HG03025 (cell line): ENCODE results near the gene RGS7.
"Not testable (repeated sequence)": the region's sequence is repeated elsewhere in the genome, so short reads cannot be mapped to it uniquely, and the experiment has no call there.

ENCODE experiments used
- ATAC-seq: cut with Tn5 transposase; IDR thresholded peaks from one replicate; pipeline ENCODE4 v1.9.1; 2021; ENCODE audit warnings: mild to moderate bottlenecking, moderate library complexity; ENCODE audit not compliant: unreplicated experiment, low FRiP score

The RGS7 gene

DNA sequence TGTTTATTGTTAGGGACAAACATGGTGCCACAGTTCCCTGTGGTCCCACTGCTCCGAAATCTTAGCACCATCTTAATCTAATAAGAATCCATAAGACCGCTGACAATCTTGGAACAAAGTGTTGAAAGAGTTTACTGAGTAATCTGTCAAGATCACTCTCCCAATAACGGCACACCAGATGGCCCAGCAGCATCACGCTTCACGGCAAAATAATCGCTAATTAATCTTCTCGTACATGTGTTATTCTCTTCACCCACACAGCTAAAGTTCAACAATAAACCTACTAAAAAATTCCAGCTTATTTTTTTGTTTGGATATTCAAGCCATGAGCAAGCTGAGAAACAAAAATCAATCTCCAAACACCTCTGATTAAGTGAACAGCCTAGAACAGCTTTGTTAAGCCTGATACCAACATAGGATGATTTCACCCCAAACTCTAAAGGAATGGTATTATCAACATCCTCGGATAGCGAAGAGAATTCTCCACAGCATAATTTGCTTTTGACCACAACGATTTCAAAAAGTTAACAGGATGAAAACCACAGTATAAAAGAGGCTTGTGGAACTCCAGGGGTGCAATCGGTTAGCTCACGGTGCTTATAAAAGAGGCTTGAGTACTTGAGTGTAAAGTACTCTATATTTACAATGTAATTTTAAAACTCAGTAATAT lies 415.2 kb downstream of the RGS7 start:
- no peak for ATAC-seq

DNA sequence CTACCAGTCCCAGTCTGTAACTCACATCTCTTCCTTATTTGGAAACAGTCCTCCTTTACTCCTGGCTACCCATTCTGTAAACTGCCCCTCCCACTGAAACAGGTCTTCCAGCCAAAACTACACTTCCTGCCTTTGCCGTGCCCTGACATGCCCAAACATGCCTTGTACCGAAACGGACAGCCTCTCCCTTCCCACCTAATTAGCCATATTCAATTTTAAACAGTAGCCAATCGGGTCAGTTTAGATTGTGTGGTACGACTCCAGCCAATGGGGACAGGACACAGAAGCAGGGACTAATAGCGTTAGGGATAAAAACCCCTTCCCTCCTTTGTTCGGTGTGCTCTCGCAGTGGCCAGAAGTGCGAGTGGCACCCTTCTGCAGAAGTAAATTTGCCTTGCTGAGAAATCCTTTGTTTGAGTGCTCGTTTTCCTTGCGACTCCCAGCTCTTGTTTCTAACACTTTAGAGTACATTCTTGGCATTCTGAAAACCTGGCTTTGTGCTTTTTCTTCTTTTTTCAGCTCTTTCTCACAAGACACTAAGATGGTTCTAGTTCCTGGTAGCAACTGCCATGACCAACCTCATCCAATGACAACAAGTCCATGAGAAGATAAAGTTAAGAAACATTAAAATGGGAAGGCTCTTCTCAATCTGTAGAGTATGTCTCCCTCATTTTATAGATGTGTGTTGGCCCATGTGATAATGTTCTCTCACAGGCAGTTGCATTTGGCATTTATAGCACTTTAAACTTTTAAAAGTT lies 419.9 kb downstream of the RGS7 start:
- no peak for ATAC-seq

DNA sequence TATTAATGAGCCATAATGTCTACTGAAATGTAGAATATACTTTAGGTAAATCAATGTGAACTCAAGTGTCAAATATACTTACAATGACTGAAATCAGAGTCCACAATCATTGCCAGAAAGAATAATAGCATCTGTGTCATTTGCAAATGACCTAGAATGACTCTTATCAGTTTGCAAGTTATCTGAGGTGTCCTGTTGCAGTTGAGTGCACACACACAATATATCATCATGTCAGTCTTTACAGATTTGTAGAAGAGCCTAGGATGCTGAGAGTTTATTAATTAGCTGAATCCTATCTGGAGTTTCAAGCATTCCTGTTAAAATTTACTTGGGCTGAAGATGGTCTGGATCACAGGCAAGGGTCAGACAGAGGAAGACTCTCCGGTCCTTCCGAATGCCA lies 421.1 kb downstream of the RGS7 start:
- ATAC-seq: no peak

DNA sequence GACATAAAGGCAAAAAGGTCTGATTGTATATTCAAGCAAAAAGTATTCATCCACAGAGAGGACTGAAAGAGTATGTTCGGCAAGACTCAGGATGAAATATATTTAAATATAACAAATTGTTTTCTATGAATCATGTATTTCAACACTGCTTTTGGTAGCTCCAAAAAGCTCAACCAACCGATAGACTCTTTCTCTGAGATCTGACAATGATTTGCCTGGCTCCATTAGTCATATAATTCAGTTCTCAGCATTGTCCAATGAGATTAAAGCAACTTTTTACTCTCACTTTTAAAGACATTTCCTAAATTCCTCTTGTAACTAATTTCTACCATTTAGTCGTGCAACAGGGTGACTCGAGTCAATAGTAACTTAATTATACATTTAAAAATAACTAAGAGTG lies 426.0 kb downstream of the RGS7 start:
- no peak for ATAC-seq

DNA sequence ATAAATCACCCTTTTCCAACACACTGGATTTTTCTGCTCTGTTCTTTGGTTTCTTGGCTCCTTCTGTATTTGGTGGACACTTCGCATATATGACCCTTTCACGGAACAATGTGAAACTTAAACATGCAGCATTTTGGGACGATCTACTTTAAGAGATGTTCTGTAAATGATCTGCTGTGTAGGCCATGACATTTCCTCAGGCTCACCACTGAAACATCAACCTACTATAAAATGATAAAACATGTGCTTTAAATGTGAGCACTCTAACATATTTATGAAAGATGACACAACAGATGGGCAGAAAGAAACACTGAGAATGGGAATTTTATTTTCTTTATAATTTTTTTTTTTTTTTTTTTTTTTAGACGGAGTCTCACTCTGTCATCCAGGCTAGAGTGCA lies 428.7 kb downstream of the RGS7 start:
- no peak for ATAC-seq

DNA sequence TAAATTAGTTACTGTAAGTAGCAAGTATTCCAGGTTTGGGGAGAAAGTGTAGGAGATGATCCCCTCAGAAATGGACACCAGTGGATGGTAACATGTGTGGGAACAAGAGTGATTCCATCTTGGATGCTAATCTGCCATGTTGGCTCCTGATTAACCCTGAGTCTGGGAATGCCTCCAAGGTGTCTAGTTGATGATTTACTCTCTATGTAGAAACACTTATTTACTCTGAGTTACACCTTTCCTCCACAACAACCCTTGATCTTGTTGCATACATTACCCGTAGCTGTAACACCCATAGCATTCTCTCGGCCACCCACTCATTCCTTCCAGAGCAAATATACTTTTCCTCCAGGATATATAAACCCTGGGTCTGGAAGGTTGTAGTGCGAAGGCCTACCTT lies 429.2 kb downstream of the RGS7 start:
- ATAC-seq: no peak

DNA sequence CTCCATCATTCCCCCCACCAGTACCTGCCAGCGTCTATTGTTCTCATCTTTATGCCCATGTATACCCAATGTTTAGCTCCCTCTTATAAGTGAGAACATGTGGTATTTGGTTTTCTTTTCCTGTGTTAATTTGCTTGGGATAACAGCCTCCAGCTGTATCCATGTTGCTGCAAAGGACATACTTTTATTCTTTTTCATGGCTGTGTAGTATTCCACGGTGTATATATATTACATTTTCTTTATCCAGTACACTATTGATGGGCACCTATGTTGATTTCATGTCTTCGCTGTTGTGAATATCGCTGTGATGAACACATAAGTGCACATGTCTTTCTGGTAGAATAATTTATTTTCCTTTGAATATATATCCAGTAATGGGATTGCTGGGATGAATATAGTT lies 431.7 kb downstream of the RGS7 start:
- no peak for ATAC-seq

DNA sequence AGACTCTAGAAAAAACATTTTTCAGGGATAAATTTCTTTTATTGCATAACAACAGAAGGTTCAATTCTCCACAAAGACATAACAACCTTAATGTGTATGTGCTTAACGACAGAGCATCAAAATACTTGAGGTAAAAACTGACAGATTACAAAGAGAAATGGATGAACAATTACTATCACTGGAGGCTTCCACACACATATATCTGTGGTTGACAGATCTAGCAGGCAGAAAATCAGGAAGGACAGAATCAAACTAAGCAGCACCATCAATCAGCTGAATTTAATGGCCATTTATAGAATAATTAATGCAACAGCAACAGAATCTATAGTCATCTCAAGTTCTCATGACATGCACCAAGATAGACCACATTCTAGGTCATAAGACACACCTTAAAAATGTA lies 439.0 kb downstream of the RGS7 start:
- no peak for ATAC-seq

DNA sequence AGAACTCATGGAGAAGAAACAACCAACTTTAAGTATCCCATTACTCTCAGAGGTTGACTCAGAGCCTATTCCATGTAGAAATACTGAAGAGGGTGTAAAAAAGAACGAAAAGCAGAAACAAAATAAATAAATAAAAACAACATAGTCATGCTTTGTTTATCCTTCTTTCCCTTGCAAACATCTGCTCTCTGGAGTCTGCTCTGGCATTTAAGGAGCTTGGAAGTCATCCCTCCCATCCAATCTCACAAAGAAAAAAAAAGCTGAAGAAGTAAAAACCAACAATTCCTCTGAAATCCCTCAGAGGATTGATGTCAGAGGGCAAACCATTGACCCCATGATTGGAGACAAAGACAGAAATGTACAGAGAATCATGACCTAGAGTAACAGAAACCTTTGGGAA lies 442.5 kb downstream of the RGS7 start:
- ATAC-seq: no peak

DNA sequence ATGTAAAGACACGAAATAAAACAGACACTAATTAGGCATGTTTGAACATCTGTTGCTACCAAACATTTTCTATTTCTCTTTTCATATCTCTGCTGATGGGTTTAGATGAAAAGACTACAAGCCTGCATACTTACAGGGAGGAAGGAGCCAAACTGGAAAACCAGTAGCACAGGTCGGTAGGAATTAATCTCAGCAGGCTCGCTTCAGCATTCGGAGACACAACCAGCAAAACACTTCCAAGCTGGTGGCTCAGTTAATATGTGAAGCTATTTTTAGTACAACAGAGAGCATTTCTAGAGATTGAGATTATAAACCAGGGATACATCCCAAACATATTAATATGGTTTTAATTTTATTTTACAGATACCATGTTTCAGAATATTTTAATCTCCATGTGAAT lies 444.2 kb downstream of the RGS7 start:
- no peak for ATAC-seq

DNA sequence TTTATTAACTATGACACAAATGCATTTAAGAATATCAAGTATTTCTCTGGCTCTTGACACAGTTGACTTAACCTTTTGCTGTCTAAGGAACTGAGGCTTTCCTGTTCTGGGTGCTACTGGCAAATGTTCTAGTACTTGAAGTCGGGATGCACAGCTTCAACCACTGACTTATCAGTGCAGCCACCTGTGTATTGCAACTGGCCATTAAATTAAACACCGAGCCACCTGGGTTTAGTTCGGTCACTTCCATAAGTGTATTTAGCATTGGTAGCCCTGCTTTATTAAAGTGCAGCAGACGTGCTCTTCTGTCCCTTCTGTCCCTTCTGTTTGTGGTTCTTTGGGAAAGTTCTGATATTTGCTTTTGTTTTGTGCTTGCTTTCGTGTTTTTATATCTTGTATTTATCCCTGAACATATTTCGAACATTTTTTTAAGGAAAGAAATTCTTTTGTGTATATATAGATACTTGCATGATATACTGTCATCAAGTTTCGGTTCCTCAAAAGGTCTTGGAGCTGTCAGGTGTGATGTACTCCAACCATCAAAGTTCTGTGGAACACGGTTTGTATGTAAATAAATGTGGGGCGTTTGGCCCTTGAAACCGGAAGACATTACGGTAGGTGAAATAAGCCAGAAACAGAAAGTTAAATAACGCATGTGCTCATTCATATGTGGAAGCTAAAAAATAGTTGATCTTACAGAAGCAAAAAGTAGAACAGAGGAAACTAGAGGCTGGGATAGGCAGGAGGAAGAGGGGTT lies 447.1 kb downstream of the RGS7 start:
- ATAC-seq: peak; percentile 93

DNA sequence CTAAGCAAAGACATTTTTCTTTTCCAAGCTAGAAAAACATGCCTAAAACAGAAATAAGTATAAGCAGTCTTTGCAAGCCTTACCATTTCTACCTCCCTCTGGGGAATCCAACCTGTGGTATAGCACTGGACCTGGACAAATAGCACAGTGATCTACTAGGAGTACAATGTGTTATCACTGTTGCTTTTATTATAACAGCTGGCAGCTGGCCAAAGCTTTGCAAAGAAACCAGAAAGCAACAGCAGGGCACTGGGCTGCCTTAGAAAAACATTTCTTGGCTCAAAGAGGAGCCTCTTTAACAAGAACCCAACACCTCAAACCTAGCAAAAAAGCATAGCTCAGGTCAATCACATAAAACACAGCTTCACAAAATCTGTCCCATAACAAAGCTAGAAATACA lies 450.5 kb downstream of the RGS7 start:
- no peak for ATAC-seq

DNA sequence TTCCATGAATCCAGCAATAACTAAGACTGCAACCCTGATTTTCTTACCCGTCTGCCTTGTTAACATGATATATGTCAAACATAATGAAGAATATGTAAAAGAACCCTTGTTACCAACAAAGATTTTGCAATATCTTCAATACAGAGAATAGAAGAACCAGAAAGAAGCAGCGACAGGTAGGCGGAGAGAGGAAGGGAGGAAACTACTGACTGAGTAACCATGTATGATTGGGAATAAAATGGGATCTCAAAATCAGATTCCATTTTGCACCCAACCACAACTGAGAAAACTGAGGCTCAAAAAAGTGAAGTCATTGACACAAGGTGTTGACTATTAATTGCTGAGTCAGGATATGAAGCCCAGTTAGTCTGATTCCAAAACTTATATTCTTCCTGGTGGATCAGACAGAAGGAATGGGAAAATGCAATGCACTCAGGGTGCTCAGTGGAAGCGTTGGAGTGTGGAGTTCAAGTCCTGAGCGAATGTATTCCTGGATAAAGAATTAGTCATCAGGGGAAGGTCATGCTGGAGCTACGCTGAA lies 451.7 kb downstream of the RGS7 start:
- ATAC-seq: no peak

DNA sequence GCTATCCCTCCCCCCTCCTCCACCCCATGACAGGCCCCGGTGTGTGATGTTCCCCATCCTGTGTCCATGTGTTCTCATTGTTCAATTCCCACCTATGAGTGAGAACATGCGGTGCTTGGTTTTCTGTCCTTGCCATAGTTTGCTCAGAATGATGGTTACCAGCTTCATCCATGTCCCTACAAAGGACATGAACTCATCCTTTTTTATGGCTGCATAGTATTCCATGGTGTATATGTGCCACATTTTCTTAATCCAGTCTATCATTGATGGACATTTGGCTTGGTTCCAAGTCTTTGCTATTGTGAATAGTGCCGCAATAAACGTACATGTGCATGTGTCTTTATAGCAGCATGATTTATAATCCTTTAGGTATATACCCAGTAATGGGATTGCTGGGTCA lies 461.6 kb downstream of the RGS7 start:
- not testable (repeated sequence) for ATAC-seq

DNA sequence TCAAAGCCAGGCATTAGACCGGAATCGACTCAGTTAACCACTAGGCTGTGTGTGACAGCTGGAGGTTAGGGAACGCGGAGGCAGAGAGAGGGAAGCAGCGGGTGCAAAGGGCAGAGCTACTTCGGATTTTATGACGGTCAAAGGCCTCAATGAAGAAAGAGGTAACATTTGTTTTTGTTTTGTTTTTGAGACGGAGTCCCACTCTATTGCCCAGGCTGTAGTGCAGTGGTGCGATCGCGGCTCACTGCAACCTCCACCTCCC lies 468.3 kb downstream of the RGS7 start:
- no peak for ATAC-seq

DNA sequence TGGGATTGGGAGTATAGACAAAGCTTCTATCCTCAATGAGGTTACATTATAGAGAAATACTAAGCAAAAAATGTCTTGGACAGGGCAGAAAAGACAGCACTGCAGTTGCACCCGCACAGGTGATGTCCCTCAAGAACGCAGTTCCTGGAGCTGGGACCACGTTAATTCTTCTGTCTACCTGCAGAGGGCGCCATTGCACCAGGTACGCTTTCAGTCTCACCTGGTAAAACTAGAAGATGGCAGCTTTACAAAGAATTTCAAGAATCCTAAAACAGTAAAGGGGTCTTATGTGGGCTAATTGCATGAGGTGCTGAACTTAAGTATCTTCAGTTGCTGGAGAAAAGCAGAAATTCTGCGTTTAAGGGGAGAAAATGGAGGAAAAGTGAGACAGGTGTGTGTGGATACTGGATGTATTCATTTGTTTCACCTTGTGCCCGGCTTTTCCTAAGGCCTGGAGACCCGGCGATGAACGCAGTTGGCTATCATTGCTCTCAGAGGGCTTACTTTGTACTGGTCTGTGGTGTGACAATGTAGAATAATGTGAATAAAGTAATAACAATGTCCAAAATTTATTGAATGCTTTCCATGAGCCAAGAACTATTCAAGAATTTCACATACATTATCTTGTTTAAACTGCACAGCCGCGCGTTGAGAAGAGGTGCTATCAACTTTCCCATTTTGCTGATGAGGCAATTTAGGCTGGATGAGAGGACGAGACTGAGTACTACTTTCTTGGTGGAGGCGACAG lies 468.8 kb downstream of the RGS7 start:
- peak; percentile 89 for ATAC-seq

DNA sequence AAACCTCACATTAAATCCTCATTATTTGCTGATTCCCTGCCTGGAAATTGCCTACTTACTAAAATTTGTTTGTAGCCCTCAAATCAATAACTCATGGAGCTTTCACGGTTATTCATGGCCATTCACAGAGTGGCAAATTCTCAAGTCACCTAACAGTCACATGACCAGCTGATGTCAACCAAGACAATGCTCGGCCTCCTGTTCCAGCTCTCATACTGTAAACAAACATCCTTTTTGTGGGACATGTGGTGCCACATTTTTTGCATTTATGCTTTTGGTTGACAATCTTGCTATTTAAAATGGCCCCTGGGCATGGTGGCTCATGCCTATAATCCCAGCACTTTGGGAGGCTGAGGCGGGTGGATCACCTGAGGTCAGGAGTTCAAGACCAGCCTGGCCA lies 473.5 kb downstream of the RGS7 start:
- no peak for ATAC-seq

DNA sequence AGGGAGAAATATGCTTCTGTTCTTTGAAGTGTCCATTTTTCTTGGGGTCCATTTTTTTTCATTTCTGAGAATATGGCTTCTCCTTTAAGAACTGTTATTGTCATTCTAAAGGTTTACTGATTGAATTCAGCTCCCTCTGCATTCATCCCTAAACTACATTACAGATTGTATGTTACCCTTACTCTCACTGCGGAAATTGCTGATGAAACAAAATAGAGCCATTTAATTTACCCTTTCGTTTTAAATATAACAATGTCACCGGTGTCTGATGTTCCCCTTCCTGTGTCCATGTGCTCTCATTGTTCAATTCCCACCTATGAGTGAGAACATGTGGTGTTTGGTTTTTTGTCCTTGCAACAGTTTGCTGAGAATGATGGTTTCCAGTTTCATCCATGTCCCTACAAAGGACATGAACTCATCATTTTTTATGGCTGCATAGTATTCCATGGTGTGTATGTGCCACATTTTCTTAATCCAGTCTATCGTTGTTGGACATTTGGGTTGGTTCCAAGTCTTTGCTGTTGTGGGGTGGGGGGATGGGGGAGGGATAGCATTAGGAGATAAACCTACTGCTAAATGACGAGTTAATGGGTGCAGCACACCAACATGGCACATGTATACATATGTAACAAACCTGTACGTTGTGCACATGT lies 474.2 kb downstream of the RGS7 start:
- not testable (repeated sequence) for ATAC-seq

DNA sequence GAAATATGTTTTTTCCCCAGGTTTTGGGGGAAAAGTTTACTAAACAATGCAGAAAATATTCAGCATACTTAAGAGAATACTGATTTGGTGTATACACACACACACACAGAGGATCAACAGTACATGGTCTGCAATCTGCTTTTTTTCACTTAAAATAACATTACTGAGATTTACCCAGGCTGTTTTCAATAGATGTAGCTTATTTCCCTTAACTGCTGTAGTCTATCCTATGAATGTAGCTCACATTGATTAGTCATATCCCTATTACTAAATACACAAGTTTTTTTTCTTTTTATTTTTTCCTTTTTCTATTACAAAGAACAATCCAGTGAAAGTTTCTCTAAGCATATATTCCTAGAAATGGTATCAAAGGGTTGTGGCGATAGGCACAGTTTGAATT lies 478.4 kb downstream of the RGS7 start:
- no peak for ATAC-seq

DNA sequence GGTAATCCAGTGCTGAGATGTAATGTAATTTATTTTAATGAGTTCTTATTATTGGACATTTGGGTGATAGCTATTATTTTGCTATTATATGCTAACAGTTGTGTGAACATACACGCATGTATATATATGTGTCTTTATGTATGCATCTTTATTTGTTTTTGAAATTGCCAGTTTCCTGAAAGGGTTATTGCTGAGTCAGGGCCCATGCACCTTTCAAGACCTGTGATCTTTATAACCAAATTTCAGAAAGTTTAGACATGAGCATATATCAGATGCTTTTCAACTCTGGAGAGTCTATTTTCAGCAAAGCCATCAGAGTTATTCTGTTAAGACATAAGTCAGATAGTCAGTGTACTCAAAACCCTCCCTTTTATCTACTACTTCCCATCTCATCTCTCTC lies 479.4 kb downstream of the RGS7 start:
- no peak for ATAC-seq
